RPMI7951 (cell line): ENCODE results near the gene DYNC2H1. TPM values are rescaled to one million over a fixed set of nuclear protein-coding genes. Genes with fewer than 3 reads are reported as not detected.
A peak's percentile ranks its signal among the peaks of the same experiment; 100 is the strongest.

ENCODE experiments used
- DNase-seq: peaks from one replicate; pipeline ENCODE4 v3.0.0-alpha.2; 2012; ENCODE audit warnings: low read depth
- total RNA-seq: library from RNA; depleted of rRNA; stranded (reverse); fragments of >200 nt; shearing (Covaris generic); gene quantifications from 2 replicates; pipeline ENCODE4 v1.2.3, GENCODE V29; 2014

The DYNC2H1 gene
- total RNA-seq, 1 experiment from 2014 or later, result 18.5 TPM

DNA sequence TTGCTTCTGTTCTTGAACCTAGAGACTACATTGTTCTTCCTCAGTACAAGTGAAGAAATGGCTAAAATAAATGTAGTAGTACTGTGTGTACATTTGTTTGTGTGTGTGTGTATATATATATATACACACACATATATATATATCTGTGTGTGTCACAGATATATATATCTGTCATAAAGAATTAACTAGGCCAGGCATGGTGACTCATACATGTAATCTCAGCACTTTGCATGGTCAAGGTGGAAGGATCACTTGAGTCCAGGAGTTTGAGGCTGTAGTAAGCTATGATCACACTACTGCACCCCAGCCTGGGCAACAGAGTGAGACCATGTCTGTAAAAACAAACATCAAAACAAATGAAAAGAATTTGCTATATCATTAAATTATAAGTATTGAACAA lies 164.8 kb downstream of the DYNC2H1 start:
- DNase-seq, result no peak

DNA sequence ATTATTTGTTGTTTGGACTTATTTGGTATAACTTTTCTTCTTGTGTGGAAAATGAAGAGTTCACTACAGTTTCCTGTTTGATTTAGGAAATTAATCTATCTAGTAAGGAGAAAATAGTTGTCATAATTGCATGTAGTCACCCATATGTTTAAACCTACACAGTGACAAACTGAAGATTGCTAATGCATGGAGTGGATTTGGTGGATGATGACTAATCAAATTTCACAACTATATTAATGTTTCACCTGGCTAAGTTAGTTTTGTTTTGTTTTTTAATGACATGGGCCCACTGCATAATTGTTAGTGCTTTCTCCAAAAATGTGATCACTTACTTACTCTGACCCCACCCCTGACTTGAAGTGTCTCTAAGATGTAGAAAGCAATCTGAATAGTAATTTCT lies 170.6 kb downstream of the DYNC2H1 start:
- DNase-seq, result no peak

DNA sequence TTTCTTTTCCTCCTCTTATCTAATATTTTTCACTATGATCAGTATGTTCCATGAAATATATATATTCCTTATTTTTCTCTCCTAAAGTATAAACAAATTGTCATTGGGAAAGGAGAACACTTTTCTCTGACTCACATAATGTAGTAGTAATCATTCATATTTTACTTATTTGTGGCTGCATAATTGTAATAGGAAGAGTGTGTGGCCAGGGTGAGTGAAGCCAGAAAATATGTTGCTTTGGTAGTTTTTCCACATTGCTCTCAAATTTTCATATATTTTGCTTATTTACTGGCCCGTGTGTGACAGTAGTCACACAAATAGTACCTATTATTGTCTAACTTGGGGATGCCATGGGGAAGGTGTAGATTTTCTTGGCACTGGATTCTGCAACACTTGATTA lies 172.1 kb downstream of the DYNC2H1 start:
- DNase-seq, result no peak

DNA sequence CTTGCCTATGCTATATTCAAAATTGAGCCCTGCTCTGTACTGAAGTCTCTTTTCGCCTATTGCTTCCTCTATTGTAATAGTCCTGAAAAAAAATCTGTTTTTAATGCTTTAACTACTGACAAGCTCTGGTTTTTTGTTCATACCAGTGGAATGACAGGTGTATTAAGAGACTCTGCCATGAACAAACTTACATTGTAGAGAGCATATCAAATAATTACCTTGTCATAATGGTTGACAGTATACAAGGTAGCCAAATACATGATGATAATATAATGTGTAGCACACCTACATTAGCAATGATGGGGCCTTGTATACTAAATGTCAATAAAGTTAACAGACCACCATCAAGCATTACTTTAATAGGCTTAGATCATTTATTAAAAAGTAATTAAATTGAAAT lies 175.0 kb downstream of the DYNC2H1 start:
- no peak for DNase-seq

DNA sequence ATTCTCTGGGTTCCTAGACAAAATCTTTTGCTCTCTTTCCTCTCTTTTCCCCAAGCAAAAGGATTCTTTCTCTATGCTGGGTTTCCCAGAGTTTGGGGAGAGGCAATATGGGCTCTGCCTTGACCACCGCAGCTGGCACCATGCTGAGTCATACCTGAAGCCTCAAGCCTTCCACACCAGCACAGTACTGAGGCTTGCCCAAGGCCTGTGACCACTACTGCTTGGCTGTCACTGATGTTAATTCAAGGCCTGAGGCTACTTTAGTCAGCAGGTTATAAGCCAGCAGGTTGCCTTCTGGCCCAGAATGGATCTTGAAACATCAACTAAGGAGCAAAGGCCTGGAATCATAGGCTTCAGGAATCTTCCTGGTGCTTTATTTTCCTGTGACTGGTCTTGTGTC lies 185.3 kb downstream of the DYNC2H1 start:
- DNase-seq, result peak; percentile 94

DNA sequence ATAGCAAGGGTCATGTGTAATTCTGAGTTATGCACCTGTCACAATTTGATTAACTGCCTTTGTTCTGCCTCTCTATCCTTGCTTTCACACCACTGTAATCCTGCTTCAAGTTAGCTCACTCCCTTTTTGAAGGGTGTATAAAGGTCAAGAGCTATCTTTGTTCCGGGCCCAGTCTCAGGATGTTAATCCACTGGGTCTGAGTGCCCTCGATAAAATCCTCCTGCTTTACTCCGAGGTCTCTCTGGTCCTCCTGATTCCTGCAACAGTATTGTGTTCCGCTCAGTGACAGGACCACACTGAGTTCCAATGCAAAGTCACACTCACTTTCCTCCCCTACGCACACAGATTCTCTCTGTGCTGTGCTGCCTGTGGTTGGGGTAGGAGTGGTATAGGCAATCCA lies 186.5 kb downstream of the DYNC2H1 start:
- peak; percentile 20 for DNase-seq

DNA sequence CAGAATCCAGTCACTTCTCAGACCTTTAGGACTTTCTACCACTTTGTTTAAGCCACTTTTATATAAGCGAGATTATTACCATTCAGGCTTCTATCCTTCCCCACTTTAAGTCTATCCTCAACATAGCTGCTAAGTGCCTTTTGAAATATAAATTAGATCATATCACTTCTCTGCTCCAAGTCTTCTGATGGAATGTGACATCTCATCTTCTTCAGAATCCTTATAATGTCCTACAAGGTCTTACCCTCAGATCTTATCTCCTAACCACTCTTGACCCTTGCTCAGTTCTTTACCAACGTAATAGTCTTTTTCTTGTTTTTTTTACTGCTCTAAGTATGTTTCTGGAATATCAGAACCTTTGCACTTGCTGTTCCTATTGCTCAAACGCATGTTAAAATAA lies 188.7 kb downstream of the DYNC2H1 start:
- no peak for DNase-seq

DNA sequence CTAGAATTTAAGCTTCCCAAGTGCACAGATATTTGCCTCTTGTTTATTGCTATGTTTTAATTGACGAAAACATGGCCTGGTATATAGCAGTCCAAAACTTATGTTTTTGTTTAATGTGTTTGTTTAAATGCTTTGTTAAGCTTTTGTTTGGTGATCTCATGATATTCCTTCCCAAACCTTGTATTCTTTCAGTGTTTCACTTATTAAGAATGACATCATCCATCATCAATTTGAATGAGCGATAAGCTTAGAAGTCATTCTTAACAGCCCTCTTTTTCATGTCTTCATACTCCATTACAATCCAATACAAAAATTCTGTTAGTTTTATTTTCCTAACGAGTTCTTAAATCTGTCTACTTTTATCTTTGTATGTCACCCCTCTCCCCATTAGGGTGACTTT lies 206.0 kb downstream of the DYNC2H1 start:
- no peak for DNase-seq

DNA sequence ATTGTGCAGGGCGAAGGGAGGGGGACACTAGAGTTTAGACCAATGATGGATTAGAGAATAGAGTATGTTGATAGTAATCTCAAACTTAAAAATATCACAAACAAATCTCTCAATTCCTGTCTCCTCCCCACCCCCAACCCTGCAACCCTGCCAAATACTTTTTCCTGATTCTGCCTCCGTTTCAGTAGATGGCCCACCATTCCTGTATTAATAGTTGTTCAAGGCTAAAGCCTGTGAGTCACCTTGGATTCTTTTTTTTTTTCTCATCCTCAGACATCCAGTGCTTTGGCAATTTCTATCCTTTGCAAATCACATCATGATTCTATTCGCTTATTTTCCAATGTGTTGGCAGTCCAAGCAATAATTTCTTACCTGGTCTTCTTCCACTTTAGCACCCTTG lies 207.9 kb downstream of the DYNC2H1 start:
- DNase-seq, result no peak

DNA sequence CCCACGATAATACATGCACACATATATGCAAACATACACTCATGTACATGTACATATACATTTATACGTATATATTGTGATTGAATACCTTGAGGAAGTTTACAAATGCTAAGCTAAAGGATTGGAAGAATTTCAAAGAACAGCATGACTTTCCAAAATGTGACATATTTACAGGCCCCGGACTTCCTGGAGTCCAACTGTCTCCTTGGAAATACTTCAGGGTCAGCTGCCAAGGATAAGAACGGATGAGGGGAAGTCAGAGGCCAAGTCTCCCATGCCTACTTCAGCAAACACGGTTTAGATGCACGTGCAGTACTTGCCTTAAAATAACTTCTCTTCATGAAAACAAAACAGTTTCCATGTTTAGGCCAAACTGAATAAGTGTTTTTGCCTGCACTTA lies 213.6 kb downstream of the DYNC2H1 start:
- DNase-seq, result no peak

DNA sequence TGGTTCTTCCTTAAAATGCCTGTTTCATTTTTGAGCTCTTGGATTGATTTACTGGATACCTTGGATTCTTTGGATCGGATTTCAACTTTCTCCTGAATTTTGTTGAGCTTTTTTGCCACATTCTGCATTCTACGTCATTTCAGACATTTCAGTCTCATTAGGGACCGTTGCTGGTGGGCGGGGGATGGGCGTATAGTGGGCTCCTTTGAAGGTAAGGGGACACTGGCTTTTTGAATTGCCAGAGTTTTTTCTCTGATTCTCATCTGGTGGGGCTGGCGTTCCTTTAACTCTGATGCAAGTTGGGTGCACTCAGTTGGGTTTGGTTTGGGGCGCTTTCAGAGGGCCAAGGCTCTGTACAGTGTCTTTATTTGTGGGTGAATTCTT lies 216.5 kb downstream of the DYNC2H1 start:
- DNase-seq, result no peak

DNA sequence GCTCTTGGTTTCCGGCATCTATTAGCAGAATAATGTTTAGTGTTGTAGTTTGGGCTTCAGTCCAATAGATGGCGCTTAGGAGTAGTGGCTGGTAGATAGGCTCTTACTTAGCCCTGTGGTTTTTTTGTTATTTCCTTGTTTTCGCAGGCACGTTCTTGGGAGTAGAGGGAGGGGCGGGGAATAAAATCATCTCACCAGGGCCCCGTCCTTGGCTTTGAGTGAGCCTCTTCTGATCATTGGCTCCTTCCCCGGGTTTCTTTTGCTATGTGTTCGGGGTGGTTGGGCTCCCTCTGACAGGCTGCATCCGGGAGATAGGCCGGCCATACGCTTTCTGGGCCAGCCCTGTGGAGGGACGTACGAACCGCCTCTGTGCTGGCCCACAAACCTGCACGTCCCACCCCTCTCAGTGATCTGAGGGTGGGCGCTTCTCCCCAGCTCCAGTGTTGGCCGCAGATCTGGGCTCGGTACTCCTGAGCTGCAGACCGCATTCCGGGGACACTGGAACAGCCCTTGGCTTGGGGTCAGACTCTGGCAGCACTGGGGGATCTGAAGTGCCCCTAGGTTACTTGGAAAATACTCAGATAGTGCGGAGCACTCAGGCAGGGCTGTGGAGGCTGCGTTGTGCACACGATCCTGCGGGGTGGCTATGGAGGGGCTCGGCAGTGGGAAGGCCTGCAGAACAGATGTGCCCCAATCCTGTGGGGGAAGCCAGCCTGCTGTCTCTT lies 217.0 kb downstream of the DYNC2H1 start:
- DNase-seq, result peak; percentile 75

DNA sequence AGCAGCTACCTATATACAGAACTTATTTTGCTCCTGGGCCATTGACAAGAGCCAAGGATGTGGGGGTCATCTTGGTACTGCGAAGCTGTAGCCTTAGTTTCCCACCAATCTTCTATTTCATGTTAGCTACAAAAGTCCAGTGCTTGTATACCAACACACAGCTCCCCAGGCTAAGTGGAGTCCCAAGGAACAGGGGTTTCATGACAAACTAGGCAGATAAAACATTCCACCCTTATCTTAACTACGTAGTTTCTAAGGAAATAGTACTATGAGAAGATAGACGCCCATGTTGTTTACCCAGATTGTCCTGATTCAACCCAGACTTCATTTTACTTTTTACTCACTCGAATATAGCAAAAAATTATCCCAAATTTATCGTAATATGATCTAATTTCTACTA lies 218.5 kb downstream of the DYNC2H1 start:
- DNase-seq, result no peak

DNA sequence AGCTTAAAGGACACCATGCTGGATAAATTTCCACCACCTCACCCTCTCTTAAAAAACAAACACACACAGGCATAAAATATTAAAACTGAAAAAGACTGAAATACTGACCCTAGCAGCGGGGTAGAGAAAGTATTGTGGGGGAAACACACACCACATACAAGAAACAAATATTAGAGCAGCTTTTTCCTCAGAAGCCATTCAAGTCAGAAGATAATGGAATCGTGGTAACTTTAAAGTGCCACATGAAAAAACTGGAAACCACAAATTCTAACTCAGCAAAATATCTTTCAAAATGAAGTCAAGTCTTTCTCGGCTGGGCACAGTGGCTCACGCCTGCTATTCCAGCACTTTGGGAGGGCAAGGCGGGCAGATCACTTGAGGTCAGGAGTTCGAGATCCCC lies 223.2 kb downstream of the DYNC2H1 start:
- DNase-seq, result no peak

DNA sequence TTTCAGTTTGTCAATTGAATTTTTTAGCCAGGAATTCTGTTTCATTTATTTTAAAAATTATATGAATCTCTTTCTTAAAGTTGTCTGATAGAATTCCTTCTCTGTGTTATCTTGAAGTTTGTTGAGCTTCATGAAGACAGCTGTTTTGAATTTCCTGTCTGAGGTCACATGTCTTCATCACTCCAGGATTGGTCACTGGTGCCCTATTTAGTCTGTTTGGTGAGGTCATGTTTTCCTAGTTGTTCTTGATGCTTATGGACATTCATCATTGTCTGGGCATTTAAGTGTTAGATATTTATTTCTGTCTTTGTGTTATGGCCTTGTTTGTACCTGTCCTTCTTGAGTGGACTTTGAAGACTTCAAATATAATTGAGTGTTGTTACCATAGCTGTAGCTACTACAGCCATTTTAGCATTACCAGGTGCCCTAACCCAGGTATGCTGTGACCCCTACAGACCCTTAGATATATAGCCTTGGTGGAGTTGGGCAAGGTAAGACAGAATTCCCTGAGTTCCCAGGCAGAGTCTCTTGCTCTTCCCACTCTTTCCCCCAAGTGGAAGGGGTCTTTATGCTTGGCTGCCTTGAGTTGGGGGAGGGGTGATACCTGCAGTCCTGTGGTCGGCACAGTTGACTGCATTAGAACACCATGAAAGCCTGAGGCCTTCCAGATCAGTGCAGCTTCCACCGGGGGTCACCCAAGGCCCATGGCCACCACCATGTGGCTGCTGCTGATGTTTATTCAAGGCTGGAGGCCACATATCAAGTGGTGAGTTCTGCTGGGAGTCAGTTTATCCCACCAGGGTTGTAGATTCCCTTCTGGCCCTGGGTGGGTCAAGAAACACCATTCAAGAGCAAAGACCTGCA lies 229.6 kb downstream of the DYNC2H1 start:
- DNase-seq, result peak; percentile 35

DNA sequence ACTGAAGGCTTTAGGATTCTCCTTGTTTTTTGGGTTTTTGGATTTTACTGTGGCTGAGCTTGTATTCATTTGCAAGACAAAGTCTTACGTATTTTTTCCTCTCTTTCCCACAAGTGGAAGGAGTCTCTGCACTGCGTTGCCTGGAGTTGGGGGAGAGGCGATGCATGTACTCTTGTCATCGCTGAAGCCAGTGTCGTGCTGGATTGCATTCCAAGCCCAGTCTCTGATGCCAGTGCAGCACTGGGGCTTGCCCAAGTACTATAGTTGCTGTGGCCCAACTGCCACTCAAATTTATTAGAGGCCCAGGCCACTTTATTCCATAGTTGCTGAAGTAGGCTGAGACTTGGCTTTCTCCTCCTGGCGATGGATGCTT lies 230.2 kb downstream of the DYNC2H1 start:
- DNase-seq, result no peak

DNA sequence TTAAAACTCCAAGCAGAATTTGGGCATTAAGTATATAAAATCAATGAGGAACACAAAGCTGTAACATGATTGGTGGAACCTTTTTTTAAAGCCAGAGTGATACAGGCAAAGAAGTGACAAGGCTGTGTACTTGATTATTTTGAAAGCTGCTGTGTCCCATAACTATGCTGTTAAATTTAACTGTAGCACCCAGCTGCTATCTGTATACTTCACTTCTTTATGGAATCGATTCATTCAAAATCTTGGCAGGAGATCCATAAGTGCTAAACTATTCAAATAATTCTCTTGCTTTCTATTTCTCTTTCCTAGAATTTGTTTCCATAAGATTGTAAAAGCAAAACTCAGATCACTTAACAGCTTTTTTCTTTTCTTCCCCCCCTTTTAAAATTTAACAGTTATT lies 231.7 kb downstream of the DYNC2H1 start:
- DNase-seq, result no peak

DNA sequence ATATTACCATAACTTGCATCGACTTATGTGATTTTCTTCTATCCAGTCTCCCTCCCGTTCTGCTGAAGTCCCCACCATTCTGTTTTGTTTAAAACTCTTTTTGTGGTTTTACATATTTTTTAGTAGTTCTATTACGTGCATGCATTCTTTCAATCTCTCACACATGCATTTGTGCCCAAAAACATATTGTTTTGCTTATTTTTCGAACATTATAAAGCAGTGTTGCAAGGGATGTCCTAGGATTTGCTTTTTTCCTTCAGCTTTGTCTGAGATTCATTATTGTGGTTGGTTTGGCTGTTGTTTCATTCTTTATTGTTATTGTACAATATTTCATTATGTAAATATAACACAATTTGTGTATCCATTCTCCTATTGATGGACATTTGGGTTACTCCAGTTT lies 235.7 kb downstream of the DYNC2H1 start:
- DNase-seq, result no peak

DNA sequence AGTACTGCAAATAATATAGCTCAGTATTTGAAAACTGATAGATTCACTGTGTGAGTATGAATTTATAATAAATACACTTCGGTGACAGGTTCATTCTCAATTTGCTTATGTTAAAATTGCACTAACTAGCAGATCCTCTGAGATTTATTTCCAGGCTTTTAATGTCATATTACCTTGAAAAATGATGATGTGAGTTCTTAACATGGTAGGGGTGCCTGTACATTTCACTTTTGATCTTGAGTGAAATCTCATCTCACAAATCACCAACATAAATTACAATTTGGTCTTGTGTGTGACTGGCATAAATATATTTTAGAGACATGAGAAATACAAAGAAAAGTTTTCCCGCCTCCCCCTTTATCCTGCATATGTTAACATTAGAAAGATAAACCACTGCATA lies 240.4 kb downstream of the DYNC2H1 start:
- no peak for DNase-seq

DNA sequence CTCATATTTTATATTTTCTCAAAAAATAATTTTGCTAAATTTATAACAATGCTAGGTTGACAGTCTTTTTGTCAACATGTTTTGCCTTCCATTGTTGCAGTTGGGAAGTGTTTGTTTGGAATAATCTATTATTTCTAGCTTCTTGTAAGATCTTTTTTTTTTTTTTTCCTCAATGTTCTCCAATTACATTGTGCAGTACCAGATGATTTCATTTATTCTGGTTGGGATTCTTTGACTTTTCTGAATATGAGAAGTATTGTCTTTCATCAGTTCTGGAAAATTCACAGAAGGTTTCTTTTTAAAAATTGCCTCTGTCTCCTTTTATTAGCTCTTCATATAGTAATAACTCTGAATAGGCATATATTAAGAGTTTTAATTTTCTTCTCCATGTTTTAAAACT lies 245.4 kb downstream of the DYNC2H1 start:
- DNase-seq, result no peak

DNA sequence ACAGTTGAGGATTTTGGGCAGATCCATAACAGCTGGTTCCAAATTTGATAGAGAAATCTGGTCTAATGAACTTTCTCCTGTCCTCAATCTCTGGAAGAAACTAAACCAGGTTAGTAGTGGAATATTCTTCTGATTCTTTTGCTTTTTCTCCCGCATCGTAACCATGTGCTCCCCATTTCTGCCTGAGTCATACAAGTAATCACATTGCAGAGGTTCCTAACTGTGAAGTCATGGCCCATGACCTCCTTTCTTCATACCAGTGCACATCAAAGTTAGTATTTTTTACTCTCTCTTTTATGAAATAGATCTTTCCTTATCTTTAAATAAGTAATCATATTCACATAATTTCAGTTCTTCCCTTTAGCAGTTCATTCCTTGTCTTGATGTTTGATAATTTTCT lies 249.0 kb downstream of the DYNC2H1 start:
- no peak for DNase-seq

DNA sequence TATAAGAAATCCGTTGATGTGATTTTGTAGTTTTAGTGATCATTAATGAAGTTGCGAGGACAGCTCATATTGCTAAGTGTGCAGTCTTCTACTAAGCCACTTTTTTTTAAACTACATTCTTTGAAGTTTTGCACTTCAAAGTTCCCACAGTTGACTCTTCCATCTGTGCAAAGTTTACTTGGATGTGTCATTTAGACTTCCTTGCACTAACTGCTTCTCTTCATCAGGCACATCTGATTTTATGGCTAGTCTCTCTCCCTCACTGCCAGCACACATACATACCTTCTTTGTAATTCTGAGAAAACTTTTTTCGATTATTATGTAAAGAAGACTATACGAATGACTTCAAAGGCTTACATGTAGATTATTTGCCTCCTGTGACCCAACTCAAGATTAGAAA lies 250.0 kb downstream of the DYNC2H1 start:
- DNase-seq, result no peak

DNA sequence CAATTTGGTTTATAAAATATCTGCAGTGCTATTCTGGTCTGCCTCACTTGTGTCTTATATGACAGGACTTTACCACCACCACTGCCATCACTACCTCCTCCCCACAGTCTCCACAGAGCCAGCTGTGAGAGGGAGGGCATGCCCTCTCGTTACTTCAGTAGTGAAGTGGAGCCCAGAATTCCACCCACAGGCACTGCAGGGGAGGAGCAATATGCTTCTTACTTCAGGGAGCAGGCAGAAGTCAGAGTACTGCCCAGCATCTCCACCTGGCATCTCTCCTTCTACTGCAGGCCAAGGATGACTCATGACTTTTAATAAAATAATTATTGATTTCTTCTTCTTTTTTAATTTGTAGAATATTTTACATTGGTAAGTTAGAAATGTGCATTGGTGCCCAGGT lies 255.5 kb downstream of the DYNC2H1 start:
- peak; percentile 4 for DNase-seq

DNA sequence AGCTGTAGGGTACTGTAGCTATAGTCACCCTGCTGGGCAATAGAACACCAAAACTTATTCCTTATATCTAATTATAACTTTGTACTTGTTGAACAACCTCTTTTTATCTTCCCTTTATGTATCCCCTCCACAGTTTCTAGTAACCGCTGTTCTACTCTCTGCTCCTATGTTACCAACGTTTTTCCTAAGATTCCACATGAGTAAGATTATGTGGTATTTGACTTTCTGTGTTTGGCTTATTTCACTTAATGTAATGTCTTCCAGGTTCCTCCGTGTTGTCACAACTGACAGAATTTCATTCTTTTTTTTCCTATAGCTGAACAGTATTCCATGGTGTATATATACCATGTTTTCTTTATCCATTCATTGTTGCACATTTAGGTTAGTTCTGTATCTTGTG lies 258.4 kb downstream of the DYNC2H1 start:
- DNase-seq, result no peak
